HuH-7 (cell line): ENCODE measurements around the gene SLC25A12.
"Not testable (repeated sequence)": the region's sequence is repeated elsewhere in the genome, so short reads cannot be mapped to it uniquely, and the experiment has no call there.

Source experiments
- DNase-seq: peaks from one replicate; pipeline ENCODE4 v3.0.0; 2011; ENCODE audit warnings: low spot score

SLC25A12 gene

GRCh38 chr2:171822525-171823322 is 71.3 kb downstream of the SLC25A12 start:
- DNase-seq, result no peak

GRCh38 chr2:171819453-171819852 is 74.6 kb downstream of the SLC25A12 start:
- no peak for DNase-seq

- DNase-seq, result no peak
Observed at GRCh38 chr2:171814883-171815282, 79.2 kb downstream of the SLC25A12 start.

- no peak for DNase-seq
Observed at GRCh38 chr2:171814174-171814573, 79.9 kb downstream of the SLC25A12 start.

- no peak for DNase-seq
Observed at GRCh38 chr2:171813729-171814128, 80.3 kb downstream of the SLC25A12 start.

- DNase-seq, result no peak
Observed at GRCh38 chr2:171813126-171813525, 80.9 kb downstream of the SLC25A12 start.

- peak; percentile 28 for DNase-seq
Observed at GRCh38 chr2:171811245-171811628, 82.8 kb downstream of the SLC25A12 start.

GRCh38 chr2:171810422-171811244 is 83.4 kb downstream of the SLC25A12 start:
- no peak for DNase-seq

GRCh38 chr2:171808885-171809284 is 85.2 kb downstream of the SLC25A12 start:
- DNase-seq, result not testable (repeated sequence)

- DNase-seq, result no peak
Observed at GRCh38 chr2:171807831-171808393, 86.1 kb downstream of the SLC25A12 start.

GRCh38 chr2:171807119-171807518 is 86.9 kb downstream of the SLC25A12 start:
- DNase-seq, result no peak

GRCh38 chr2:171804456-171804855 is 89.6 kb downstream of the SLC25A12 start:
- DNase-seq, result no peak

GRCh38 chr2:171803757-171804156 is 90.3 kb downstream of the SLC25A12 start:
- no peak for DNase-seq

GRCh38 chr2:171800639-171801038 is 93.4 kb downstream of the SLC25A12 start:
- no peak for DNase-seq

- no peak for DNase-seq
Observed at GRCh38 chr2:171798156-171798820, 95.8 kb downstream of the SLC25A12 start.

GRCh38 chr2:171794918-171795317 is 99.1 kb downstream of the SLC25A12 start:
- no peak for DNase-seq

GRCh38 chr2:171793691-171794678 is 100.1 kb downstream of the SLC25A12 start:
- no peak for DNase-seq

GRCh38 chr2:171792886-171793580 is 101.0 kb downstream of the SLC25A12 start:
- no peak for DNase-seq

GRCh38 chr2:171792157-171792556 is 101.9 kb downstream of the SLC25A12 start:
- DNase-seq, result no peak

- no peak for DNase-seq
Observed at GRCh38 chr2:171791361-171791760, 102.7 kb downstream of the SLC25A12 start.
